Stimulated activated CD4-positive, alpha-beta T cell treated with anti-CD3 and anti-CD28 coated beads, Interleukin-12 subunit alpha, Interleukin-12 subunit beta, amount 100 ng/mL, for 4 hours (primary cell): Measurements from ENCODE around the gene TH.

Source experiments
- DNase-seq: peaks from one replicate; pipeline ENCODE4 v3.0.0-alpha.2; 2020

TH gene

DNA sequence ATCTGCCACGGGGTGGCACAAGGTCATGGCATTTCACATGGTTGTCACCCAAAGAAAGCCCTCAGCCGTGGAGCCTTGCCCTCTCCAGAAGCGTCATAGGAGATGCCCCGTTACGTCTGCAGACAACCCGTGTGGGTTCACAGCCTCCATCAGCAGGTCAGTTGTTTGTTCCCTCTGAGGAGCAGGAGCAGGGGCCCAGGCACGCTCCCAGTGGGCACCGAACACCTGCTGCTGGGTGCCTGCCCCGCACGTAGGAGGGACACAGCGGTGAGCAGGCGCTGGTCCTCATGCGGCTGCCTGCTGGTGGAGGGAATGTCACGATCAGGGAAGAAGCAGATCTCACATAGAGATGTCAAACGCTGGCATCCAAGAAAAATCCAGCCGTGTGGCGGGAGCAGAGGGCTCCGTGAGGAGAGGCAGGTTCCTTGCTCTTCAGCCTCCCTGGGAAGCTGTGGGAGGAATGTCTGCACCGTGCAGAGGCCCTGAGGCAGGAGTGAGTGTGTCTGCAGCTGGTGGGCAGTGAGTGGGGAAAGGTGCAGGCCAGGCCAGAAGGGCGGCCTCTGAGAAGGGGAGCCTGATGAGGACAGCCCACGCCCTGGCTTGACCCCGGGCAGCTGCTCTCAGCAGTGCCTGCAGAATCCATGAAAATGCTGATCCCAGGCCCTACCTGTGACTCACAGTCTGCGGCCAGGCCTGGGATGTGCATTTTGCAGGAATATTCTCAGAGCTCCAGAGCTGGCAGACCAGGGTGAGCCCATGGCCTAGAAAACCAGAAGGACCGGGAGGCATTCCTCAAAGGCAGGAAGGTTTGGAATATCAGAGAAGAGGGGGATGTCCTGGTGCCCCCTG lies 36.4 kb upstream of the TH start:
- no peak for DNase-seq

DNA sequence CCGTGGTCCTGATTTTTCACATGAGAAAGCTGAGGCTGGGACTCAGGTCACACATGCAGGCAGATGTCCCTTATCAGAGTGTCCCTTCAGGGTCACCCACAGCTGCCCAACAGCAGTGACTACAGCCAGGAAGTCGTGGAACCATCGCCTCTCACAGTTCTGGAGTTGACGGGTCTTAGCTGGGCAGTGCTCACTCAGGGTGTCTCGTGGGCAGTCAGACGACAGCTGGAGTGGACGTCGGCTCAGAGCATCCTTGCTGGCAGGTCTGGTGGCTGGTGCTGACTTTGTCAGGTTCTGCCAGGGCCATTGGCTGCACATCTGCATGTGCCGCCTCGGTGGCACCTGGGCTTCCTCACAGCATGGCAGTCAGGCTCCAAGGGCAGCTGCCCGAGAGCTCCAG lies 35.6 kb upstream of the TH start:
- no peak for DNase-seq

DNA sequence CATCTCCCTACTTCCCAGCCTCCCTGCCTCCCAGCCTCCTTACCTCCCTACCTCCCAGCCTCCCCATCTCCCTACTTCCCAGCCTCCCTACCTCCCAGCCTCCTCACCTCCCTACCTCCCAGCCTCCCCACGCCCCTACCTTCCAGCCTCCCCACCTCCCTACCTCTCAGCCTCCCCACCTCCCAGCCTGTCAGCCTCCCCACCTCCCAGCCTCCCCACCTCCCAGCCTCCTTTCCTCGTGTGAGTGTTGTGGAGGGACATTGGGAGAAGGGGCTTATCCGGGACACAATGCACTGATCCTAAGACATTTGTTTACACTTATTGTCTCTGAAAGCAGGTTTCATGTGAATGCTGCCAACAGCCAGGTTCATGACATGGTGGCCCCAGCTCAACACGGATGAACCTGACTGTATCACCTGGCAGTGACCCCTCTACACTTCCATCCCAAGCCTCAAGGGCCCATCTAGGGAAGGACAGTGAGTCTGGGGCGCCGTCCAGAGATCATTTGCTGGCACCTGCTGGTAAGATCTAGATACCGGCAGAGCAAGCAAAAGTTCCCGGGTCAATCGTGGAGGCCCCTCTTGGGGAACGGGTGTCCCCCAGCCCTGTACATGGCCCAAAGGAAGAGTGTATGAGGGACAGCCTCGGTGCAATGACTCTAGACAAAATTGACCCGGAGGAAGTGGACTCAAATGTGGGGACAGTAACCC lies 34.5 kb upstream of the TH start:
- DNase-seq, result no peak

DNA sequence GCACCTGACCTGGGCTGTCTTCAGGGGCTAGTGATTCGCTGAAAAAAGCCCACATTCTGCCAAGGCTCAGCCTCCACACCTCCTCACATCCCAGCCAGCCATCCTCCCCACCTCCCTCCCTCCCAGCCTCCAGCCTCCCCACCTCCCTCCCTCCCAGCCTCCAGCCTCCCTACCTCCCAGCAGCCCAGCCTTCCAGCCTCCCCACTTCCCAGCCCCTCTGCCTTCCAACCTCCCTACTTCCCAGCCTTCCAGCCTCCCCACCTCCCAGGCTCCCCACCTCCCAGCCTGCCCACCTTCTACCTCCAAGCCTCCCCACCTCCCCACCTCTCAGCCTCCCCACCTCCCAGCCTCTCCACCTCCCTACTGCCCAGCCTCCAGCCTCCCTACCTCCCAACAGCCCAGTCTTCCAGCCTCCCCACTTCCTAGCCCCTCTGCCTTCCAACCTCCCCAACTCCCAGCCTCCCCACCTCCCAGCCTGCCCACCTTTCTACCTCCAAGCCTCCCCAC lies 33.7 kb upstream of the TH start:
- DNase-seq, result no peak

DNA sequence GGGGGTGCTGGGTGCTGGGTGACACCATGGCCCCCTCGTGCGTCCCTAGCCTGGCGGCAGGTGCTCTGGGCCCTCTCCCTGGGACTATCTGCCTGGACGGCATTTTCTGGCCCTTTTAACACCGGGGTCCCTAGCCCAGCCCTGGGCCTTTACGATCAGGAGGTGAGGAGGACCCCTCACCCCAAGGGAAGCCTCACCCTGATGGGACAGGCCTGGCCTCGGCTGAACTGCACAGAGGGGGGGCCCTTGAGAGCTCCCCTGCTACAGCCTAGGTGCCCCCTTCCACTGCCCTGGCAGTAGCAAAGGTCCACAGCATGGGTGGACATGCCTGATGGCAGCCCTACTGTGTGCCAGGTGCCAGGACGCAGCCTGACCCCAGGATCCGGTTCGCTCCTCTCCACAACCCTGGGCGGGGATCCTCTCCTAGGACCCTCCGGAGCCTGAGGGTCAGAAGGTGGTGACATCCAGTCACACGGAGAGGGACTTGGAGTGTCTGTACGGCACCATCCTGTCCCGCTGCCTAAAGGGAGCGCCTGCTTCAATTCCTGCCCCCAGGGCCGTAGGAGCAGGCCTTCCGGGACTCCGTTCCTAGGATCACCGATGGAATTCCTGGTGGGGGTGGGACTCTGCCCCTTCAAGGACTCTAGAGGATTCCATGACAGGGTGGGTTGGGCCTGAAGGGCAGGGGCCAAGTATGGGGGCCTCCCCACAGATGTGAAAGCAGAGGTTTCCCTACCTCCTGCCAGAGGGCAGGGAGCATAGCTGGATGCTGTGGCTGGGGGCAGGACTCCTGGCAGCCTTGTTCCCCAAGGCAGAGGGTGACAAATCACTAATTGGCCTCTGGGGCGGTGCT lies 33.0 kb upstream of the TH start:
- DNase-seq, result no peak

DNA sequence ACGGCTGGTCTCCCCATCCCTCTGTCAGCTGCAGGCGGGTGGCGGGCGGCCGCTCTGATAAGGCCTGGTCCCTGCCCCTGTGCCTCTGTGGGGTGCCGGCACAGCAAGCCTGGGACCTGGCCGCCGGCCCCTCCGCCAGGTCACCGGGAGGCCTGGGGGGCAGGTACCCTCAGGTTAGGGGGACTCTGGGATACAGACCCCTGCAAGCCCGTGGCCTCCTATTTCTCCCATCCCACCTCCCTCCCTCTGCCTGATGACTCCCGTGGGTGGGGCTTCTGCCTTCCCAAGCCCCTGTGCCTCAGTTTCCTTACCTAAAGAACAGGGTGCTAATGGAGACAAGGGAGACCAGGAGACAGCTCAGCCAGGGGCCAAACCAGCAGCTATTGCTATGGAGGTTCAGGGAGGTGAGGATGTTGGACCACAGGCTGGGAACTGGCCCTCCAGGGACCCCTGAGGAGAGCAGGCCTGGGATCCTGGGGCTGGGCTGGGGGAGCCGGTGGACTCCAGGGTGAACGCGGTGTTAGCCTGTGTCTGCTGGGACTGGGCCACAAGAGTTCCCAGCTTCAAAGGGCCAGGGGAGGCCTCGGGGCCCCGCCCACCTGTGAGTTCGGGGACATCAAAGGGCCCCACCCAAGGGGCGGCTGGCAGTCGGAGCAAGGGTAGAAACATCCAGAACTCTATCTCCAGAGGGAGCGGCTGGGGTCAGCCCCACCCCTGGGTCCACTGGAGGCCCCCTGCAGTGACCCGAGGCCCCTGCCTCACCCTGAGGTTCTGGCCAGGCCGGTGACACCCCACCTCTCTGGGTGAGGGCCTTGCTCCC lies 32.0 kb upstream of the TH start:
- DNase-seq, result no peak

DNA sequence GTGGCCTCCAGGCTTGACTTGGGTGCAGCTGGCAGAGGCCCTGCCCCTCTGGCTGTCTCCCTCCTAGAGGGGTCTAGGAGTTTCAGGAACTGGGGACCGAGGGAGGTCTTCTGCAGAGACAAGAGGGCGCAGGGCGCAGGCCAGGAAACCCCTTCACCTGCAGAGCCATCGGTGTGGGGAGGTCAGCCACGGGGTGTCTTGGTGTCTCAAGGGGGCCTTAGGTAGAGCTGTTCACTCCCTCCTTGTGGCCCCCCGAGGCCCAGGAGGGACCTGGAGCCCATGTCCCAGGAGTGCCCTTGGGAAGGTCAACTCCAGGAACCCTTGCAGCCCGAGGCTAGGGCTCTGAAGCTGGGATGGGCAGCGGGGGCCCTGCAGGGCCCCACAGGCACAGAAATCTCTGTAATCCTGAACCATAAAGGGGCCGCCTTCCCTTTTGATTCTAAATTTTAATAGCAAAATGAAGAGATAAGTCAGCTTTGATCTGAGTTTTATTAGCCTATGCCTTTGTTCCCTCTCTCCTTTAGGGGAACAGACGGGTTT lies 31.4 kb upstream of the TH start:
- DNase-seq, result no peak

DNA sequence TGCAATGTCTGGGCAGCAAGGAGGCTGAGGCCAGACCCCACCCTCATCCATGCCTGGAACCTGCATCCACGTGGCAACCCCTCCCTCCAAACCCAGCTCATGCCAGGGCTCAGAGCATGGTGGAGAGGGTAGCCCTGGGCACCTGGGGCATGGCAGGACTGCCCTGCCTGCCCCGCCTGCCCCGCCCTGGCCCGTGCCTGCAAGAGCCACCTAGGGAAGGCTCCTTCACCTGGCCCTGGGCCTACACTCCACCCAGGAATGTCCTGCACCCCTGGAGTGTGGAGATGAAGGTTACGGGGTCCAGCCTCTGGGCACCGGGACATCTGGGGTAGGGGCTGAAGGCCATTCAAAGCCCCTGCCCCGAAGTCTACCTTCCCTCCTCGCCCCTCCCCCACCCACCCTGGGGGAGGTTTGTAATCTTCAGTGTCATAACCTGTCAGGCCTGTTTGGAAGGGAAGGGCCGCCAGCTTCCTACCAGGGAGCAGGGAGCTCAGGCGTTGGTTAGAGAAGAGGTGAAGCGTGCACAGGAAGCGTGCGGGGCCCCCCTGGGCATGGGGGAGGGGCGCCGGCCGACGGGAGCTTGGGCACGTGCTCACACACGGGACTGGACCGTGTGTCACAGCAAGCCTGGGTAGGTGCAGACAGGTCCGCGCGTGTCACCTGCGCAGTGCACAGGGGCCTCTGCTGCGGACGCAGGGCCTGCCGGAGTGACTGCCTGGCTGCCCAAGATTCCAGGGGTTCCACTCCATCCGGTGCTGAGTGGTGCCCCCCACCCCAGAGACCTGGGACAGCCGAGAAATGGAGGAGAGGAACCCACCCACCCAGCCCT lies 30.7 kb upstream of the TH start:
- DNase-seq, result no peak

DNA sequence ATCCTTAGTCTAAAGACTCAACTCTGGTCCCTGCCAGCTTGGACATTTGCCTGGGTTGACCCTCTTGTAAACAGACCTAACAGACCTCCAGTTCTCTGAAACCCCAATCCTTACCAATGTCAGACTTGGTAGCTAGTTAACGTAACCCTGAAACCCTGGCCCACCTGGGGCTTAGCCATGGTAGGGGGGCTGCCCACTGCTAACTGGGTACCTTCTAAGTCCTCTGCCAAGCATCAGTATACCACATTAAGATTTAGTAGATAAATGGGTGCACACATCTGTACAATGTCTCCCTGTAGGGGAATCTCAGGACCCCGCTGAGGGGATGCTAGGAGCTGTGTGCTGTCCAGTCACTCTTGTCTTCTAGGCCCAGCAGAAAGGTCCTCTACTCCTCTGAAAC lies 29.9 kb upstream of the TH start:
- DNase-seq, result no peak

DNA sequence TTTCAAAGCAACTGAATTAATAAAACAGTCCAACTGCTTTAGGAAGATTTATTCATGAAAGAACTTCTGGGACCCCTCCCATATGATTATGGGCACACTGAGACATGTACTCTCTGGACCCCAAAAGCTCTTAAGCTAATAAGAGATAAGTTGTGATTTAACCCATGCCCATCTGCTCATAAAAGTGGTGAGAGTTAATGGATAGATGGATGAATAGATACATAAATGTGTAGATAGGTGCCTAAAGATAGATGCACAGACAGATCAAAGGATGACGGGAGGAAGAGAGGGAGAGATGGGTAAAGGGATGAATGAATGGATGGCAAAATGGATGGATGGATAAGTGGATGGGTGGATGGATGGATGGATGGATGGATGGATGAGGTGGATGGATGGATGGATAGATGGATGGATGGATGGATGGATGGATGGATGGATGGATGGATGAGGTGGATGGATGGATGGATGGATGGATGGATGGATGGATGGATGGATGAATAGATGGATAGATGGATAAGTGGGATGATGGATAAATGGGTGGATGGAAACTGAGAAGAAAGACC lies 29.4 kb upstream of the TH start:
- no peak for DNase-seq

DNA sequence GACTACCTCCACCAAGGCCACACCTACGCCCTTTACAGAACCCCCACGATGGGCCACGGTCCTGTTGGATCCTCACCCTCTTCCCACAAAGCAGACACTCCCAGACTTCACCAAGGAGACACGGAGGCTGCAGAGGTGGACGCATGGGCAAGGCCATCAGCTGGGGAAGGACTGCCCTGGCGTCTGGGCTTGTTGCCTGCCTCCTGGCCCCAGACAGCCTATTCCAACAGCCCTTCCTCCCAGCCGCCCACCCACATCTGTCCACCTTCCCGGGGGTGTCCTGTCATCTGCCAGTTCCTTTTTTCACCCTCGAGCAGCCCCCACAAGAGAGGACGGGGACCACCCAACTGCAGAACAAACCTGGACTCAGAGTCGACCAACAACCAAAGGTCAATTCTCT lies 28.9 kb upstream of the TH start:
- no peak for DNase-seq

DNA sequence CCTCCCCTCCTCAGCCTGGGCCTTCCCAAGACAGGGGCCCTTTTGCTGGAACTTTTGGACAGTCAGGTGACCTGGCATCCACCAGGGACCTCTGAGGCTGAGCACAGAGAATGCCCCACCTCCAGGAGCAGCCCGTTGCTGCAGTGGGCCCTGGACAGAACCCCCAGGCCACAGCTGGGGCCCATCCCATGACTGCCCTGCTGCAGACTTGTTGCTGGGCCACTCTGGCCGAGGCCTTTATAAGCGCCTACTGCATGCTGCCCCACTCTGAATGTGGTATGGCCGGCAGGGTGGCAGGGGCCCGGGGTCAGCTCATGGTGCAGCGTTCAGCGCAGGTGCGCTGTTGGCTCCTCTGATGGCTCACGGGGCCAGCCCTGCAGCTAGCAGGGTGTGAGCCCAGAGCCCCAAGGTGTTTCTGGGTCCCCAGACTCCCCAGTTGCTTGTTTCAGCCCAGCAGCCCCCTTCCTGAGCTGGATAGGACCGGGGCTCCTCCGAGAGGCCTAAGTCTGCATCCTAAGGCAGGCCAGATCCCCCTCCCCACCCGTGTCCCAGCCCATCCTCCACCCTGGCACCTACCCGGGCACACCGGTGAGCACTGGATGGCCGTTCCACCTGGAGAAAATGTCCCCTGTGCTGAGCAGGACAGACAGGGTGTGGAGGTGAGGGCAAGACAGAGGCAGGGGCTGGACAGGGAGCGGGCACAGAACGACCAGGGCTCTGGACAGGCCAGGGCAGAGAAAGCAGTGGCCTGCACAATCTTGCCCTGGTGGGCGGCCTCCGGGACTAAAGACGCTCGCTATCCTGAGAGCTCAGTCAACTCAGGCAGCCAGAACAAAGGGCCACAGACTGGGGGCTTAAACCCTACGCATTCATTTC lies 28.1 kb upstream of the TH start:
- DNase-seq, result no peak

DNA sequence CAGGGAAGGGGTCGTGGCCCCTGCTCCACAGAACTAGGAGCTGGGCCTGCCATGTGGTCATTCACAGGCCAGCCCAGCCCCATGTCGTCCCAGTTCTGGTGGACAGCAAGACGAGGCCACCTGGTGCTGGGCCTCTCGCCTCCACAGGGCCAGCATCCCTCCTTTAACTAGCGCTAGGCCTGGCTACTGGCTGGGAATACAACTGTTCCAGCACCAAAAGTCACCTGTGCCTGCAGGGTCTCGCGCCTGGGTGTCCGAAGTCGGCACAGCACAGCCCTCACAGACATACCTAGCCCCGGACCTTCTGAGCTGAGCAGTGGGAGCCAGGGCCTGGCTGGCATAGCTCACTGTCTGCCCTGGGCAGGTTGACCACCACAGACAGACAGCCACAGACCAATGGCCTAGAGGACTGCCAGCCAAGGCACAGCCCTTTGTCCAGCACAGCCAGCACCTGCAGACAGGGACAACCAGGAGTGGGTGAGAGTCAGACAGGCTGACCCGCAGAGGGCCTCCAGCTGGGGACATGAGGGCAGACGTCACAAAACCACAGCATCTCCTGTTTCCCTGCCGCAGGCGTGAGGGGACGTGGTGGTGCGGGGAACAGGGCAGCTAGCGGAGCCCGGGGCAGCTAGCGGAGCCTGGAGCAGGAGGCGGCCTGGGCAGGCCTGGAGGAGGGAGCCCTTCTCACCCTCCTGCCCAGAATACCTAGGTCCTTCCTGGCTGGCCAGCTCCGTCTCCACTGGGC lies 27.2 kb upstream of the TH start:
- no peak for DNase-seq

DNA sequence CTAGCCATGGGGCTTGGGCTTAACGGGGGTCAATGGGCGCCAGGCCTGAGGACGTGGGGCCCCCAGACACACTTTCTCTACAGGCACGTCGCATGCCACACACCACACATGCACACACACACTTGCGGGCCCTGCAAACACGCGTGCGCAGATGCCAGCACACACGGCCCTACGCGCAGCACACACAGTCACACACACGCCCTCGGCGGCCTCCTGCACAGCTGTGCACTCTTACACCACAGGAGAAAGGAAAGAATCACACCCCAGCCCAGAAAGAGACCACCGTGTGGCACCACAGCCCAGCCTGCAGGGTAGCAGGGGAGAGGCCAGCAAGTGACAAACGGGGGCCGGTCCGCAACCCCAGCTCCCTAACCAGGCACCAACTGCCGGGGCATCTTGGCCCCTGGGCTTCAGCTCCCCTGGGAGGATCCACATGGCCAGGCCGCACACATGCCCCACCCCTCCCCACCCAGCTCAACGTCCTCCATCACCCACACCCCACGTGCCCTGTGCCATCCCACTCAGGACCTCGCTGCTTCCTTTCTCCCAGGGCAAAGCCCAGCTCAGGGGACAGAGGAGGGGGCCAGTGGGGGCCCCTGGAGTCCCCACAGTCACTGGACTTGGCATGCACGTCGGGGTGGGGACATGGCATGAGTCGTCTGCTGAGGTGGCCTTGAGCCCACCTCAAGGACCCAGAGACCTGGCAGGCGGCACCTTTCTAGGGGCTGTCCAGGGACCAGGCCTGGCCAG lies 26.3 kb upstream of the TH start:
- DNase-seq, result no peak

DNA sequence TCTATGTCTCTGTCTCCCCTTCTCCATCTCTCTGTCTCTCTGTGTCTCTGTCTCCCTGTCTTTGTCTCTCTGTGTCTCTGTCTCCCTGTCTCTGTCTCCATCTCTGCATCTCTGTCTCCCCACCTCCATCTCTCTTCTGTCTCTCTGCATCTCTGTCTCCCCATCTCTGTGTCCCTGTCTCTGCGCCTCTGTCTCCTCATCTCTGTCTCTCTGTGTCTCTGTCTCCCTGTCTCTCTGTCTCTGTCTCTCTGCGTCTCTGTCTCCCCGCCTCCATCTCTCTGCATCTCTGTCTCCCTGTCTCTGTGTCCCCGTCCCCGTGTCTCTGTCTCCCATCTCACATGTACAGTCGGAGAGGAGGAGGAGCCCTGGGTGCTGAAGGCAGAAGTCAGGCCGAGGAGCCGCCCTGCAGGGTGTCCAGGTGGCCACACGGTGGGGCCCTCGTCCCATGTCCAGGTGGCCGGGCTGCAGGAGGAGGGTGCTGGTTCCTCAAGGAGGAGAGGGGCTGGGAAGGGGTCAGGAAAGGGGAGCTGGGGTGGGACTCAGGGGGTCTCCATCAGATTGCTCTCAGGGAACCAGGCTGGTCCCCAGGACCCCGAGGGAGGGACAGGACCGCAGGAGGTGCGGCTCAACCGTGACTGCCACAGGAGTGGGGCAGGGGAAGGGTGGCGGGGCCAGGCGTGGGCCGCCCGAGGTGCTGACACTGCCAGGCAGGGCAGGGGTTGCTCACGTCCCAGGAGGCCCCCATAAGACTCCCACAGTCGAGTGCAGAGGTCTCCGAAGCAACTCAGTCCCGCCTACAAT lies 25.6 kb upstream of the TH start:
- DNase-seq, result peak; percentile 66

DNA sequence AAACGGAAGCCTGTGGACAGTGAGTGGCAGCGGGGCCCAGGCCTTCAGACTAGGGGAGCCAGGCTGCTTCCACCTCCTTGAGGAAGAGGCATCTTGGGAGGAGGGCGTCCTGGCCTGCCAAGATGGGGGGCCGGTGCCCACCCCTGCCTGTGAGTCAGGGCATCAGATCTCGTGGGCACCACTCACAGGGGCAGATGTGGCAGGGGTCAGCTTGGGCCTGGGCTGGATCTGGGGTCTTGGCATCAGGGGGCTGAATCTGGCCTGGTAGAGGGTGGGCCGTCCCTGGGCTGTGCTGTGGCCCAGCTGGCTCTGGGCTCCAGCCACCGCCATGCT lies 24.1 kb upstream of the TH start:
- DNase-seq, result no peak
